GM18511 (cell line): Measurements from ENCODE around the gene C2CD5.

Experiments
- ATAC-seq: cut with Tn5 transposase; IDR thresholded peaks from one replicate; pipeline ENCODE4 v1.9.1; 2021; ENCODE audit warnings: mild to moderate bottlenecking, moderate library complexity; ENCODE audit not compliant: unreplicated experiment

Gene C2CD5

GRCh38 chr12:22435583-22435982 is 108.8 kb downstream of the C2CD5 start:
- no peak for ATAC-seq

GRCh38 chr12:22431693-22432251 is 112.6 kb downstream of the C2CD5 start:
- peak; percentile 73 for ATAC-seq

GRCh38 chr12:22416801-22417200 is 127.5 kb downstream of the C2CD5 start:
- no peak for ATAC-seq

- no peak for ATAC-seq
Observed at GRCh38 chr12:22415342-22416309, 128.7 kb downstream of the C2CD5 start.

- ATAC-seq: no peak
Observed at GRCh38 chr12:22414742-22415141, 129.6 kb downstream of the C2CD5 start.

- ATAC-seq: no peak
Observed at GRCh38 chr12:22413592-22413991, 130.8 kb downstream of the C2CD5 start.

- ATAC-seq: no peak
Observed at GRCh38 chr12:22412581-22412980, 131.8 kb downstream of the C2CD5 start.

GRCh38 chr12:22410486-22410885 is 133.9 kb downstream of the C2CD5 start:
- no peak for ATAC-seq

GRCh38 chr12:22409377-22410164 is 134.8 kb downstream of the C2CD5 start:
- peak; percentile 97 for ATAC-seq

- peak; percentile 1 for ATAC-seq
Observed at GRCh38 chr12:22408610-22409376, 135.5 kb downstream of the C2CD5 start.

- no peak for ATAC-seq
Observed at GRCh38 chr12:22407397-22407796, 136.9 kb downstream of the C2CD5 start.

- ATAC-seq: peak; percentile 49
Observed at GRCh38 chr12:22406627-22407026, 137.7 kb downstream of the C2CD5 start.

GRCh38 chr12:22399464-22400180 is 144.7 kb downstream of the C2CD5 start:
- no peak for ATAC-seq
